SIG-M5 (cell line): ENCODE results near the gene THSD1.
A peak's percentile ranks its signal among the peaks of the same experiment; 100 is the strongest.

Experiments used
- DNase-seq: peaks from one replicate; lab custom pipeline; 2025; lab: John Stamatoyannopoulos, UW

The THSD1 gene, protein sequence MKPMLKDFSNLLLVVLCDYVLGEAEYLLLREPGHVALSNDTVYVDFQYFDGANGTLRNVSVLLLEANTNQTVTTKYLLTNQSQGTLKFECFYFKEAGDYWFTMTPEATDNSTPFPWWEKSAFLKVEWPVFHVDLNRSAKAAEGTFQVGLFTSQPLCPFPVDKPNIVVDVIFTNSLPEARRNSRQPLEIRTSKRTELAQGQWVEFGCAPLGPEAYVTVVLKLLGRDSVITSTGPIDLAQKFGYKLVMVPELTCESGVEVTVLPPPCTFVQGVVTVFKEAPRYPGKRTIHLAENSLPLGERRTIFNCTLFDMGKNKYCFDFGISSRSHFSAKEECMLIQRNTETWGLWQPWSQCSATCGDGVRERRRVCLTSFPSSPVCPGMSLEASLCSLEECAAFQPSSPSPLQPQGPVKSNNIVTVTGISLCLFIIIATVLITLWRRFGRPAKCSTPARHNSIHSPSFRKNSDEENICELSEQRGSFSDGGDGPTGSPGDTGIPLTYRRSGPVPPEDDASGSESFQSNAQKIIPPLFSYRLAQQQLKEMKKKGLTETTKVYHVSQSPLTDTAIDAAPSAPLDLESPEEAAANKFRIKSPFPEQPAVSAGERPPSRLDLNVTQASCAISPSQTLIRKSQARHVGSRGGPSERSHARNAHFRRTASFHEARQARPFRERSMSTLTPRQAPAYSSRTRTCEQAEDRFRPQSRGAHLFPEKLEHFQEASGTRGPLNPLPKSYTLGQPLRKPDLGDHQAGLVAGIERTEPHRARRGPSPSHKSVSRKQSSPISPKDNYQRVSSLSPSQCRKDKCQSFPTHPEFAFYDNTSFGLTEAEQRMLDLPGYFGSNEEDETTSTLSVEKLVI

GRCh38 chr13:52405767-52406494 is at the start of gene THSD1:
Gene THSD1 (minus strand): TSS chr13:52406172. CDS start chr13:52402600, 3,572 bp downstream.
- no peak for DNase-seq

DNA sequence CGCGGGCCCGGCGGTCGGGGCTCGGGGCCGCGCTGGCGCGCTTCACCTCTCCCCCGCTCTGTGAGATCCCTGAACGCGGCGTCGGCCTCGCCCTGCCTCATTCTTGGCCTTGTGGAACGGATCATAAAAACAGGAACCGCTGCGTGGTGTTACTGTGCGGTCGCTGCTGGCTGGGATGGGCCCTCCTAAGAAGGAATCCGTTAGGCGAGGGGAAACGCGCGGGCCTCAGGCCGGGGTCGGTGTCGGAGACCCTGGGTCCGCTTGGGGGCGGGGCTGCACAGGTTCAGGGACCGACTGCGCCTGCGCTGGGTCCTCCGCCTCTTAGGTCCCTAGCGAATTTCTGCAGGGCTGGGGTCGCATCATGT is 49.7 kb upstream of the THSD1 start:
- peak; percentile 32 for DNase-seq

DNA sequence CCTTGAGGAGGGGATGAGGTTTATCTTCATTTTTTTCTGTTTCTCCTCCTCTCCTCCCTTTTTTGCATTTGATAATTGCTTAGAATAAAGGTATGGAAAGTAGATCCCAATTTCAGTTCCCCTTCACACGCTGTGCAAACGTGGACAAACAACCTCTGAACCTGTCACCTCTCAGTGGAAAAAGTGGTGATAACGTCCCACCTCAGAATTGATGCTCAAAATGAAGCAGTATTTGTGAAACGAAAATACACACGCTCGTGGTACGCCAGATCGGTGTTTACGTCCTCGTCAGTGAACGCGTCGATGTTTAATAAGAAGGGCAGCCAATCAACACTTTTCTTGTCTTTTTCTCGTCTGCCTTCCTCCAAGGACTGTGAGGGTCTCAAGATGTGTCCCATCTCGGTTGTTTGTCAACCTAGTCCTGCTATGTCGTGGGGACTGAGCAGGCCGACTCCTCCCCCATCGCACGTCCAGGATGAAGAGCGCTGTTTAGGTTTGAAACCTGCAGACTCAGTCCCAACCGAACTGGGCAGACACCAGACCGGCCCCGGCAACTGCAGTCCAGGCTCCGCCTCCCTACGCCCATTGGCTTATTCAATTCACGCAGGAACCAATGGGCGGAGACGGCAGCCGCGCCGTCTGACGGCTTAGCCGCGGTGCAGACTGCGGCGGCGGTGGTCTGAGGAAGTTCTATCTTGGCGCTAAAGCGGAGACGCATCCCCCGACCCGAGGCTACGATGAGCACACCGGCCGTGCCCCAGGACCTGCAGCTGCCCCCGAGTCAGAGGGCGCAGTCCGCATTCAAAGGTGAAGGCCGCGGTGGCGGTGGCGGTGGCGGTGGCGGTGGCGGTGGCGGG is 49.1 kb upstream of the THSD1 start, which contains the start of gene CKAP2:
Gene CKAP2, plus strand, starts transcription at position 659 of the 857 bp plus-strand sequence. Its CDS starts 79 bp downstream, at position 738.
- peak; percentile 93 for DNase-seq

DNA sequence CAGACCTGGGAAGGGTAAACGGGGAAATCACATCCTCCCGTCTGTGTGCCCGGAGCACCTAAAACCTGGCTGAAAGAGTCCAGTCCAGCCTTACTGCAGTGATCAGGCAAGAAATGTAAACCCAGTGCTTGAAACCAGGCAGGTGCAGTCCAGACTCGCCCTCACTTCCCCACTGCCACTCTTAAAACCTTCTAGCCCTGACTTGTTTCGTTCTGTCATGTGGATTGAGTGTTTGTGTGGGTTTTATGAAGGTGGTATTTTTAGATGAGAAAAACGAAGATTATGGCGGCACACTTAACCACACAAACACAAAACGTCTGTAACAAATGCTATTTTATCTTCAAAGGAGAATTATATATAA is 48.5 kb upstream of the THSD1 start:
- DNase-seq, result no peak

DNA sequence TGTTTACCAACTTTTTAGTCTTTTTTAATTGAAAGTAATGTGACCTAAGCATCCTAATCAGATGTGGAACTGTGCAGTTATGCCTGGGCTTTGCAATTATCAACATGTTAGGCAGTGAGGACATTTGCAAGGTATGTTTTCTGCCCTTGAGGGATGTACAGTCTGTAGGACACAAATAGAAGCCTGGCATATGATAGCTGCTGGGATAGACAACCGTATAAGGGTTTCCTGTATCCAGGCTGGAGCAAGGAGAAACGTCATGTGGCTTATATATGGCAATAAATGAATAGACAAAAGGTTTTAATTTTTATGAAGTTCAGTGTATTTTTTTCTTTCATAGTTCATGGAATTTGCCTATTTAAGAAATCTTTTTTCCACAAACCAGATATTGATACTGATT is 46.5 kb upstream of the THSD1 start:
- DNase-seq, result no peak

DNA sequence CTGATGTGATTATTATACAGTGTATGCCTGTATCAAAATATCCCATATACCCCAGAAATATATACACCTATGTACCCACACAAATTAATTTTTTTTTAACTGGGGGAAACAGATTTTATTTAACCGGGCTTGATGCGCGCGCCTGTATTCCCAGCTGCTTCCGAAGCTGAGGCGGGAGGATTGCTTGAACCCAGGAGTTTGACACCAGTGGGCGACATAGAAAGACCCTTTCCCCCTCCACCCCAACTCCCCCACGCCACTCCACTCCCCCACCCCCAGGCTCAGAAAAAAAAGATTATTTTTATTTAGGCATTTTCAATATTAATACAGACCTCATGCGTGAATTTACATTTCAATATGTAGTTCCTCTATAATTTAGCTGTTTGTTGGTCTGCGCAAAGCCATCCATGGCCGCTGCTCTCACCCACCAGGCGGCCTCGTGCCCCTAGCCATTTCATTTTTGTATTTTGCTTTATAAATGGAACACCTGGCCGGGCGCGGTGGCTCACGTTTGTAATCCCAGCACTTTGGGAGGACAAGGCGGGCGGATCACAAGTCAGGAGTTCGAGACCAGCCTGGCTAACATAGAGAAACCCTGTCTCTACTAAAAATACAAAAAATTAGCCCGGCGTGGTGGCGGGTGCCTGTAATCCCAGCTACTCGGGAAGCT is 45.3 kb upstream of the THSD1 start:
- DNase-seq, result no peak

DNA sequence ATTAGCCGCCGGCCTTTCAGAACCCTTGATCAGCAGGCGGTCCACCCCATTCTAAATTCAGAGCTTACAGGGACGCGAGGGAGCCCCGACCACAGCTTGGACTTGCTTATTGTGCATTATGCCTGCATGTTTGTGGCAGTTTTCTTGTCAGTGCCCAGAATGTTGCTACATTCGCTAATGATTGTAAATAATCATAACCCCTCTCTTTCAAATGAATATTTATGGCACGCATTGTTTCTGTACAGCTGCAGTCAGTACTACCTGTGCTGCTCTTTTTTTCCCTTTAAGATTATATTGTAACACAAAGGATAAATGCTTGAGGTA is 44.8 kb upstream of the THSD1 start:
- DNase-seq, result no peak

GRCh38 chr13:52450012-52450792 is 44.2 kb upstream of the THSD1 start, which contains the start of gene VPS36:
Gene VPS36 (minus strand): TSS chr13:52450634. CDS start chr13:52450594, 40 bp downstream.
- DNase-seq, result peak; percentile 46

DNA sequence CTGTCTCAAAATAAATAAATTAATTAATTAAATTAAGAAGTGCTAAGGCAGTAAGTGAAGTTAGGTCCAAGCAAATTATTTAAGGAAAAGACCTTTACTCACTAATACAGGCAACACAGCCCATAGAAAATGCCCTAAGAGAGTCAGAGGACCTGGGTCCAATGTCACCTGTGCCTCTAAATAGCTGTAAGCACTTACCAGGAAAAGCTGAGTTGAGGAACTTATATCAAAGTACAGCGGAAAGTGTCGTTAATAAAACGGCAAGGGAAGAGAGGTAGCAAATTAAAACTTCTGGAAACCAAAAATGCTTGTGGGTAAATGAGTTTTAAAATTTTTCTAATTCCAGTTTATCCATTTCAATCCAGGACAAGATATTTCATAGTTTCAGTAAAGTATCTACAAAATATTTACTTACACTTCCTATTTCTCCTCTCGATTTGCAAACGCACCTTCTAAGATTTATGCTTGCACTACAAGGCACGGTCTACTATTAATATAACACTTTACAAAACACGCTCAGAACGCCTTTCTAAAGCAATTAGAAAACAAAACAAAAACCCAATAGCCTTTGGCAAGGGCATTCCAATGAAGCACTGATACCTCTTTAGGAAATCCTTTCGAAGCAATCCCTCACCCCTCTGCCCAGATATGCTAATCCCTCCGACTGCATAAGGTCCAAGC is 43.5 kb upstream of the THSD1 start:
- no peak for DNase-seq

DNA sequence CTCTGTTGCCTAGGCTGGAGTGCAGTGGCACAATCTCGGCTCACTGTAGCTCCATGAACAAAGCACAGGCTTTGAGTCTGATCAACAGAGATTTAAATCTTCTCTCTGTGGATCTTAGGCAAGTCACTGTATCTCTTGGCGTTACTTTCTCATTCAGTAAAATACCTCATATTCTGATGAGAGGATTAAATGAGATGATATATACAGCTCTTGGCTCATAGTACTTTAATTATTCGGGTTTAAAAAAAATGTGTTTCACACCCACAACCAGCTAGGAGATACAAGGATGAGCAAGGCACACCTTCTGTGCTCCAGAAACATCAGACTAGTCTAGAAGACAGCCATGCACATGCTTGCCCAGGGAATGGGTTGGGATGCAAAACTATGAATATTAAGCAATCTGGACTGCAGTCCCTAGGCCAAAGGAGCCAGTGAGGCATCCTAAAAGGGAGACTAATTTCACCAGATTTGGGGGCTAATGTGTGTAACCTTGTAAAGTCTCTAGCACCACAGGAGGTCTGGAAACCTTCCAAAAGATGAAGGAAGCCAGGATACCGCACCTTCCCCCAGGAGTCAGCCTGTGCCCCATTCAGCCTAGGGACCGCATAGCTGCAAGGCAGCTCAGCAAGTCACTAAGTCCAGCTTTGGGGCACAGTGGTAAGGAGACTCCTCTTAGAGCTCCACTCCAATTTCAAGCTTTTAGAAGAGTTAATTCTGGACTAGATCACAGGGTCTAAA is 42.0 kb upstream of the THSD1 start:
- DNase-seq, result no peak

GRCh38 chr13:52447354-52447753 is 41.4 kb upstream of the THSD1 start:
- DNase-seq, result no peak

- no peak for DNase-seq
Observed at GRCh38 chr13:52446265-52446664, 40.3 kb upstream of the THSD1 start.

DNA sequence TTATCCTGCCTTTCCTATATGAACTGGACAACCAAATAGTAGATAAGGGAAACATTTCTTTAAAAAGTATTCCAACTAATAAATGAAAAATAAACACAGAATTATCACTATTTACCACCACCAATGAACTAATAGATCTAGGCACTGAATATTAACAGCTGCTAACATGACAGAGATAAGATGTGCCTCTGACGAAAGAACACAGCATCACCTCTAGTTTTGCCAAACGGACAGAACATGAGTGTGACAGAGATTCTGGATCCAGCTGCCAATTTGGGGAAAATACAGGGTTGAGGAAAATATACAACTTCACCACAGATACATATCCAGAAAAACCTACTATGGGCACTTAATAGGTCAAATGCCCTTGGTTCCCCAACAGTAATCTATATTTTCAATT is 26.5 kb upstream of the THSD1 start:
- no peak for DNase-seq

GRCh38 chr13:52428295-52428694 is 22.3 kb upstream of the THSD1 start:
- no peak for DNase-seq

GRCh38 chr13:52421216-52421615 is 15.2 kb upstream of the THSD1 start:
- DNase-seq, result no peak

GRCh38 chr13:52419080-52419479 is 13.1 kb upstream of the THSD1 start:
- no peak for DNase-seq

GRCh38 chr13:52414963-52415362 is 9.0 kb upstream of the THSD1 start:
- no peak for DNase-seq

DNA sequence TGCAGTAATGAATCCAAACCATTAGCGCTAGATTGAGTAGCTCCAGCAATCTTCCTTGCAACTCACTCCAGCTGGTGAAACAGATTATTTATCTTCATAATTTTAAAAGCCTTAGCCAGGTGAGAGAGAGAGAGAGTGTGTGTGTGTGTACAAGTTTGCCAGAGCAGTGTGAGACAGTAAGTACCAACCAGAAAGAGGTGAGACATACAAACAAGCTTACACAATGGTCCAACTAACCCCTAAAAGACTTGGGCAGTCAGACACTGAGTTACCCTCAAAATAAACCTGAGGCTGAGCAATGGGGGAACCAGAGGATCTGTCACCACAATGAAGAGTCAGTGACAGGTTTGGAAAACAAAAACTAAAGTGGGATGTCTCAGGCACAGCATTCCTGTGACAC is 8.1 kb upstream of the THSD1 start:
- no peak for DNase-seq

DNA sequence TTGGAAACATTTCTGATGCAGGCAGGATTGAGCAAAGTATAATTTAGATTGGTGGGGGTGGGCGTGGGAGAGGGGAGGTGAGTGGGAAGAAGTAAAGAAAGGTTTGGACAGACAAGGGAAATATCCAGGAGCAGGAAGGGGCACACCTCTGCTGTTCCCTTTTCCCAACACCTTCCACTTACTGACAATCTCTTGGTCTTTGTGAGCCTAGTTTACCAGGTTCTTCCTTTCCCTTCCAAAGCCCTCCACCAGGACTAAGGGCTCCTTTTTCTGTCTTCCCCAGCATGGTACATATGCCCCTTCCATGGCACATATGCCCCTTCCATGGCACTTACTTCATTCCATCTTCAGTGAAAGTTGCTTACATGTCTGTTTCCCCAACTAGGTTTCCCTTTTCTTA is 6.2 kb upstream of the THSD1 start:
- DNase-seq, result no peak
